Upper lobe of left lung (tissue), 6 donors: ENCODE results near the gene PHF21B. TPM values are rescaled to one million over a fixed set of nuclear protein-coding genes. Genes with fewer than 3 reads are reported as not detected.

ENCODE experiments used
- ATAC-seq, 2 donors: fragments of 200-7000 bp; cut with Tn5 transposase; one replicate each; pipeline ENCODE4 v1.9.1; 2022; ENCODE audit warnings: mild to moderate bottlenecking in 2 of 2, moderate library complexity in 2 of 2; ENCODE audit not compliant: low FRiP score in 2 of 2
- DNase-seq, 2 donors: peaks; one replicate each; pipeline ENCODE4 v3.0.0-alpha.2; 2019 to 2020
- H3K27ac ChIP-seq, 4 donors: fragments of 200-600 bp; sonication (generic); one replicate each; pipeline ENCODE4 v1.5.1; 2016 to 2019
- H3K27me3 ChIP-seq, 4 donors: fragments of 200-600 bp; sonication (generic); one replicate each; pipeline ENCODE4 v1.5.1; 2017 to 2019
- H3K36me3 ChIP-seq, 4 donors: fragments of 200-600 bp; sonication (generic); one replicate each; pipeline ENCODE4 v1.5.1; 2016 to 2019
- H3K4me1 ChIP-seq, 4 donors: fragments of 200-600 bp; sonication (generic); one replicate each; pipeline ENCODE4 v1.5.1; 2018 to 2019
- H3K4me3 ChIP-seq, 4 donors: fragments of 200-600 bp; sonication (generic); one replicate each; pipeline ENCODE4 v1.5.1; 2017 to 2019; ENCODE audit warnings: mild to moderate bottlenecking in 2 of 4, moderate library complexity in 1 of 4
- H3K9me3 ChIP-seq, 4 donors: fragments of 200-600 bp; sonication (generic); one replicate each; pipeline ENCODE4 v1.5.1; 2018 to 2019
- CTCF ChIP-seq, 6 experiments: fragments of 450-650 bp in 4 of 6; fragments of 200-600 bp in 2 of 6; sonication (generic) in 2 of 6; IDR thresholded peaks; one replicate each; pipeline ENCODE4 v1.5.1; 2016 to 2019; ENCODE audit warnings: antibody characterized with exemption in 6 of 6
- EP300 ChIP-seq, 4 donors: sonication (generic); formaldehyde crosslinking; IDR thresholded peaks; one replicate each; pipeline ENCODE4 v1.5.1; 2017; ENCODE audit warnings: antibody characterized with exemption in 4 of 4, control low read depth in 2 of 4
- POLR2A ChIP-seq, 4 donors: fragments of 450-650 bp; IDR thresholded peaks; one replicate each; pipeline ENCODE4 v1.5.1; 2016 to 2017; ENCODE audit warnings: antibody characterized with exemption in 4 of 4, mild to moderate bottlenecking in 2 of 4
- POLR2AphosphoS5 ChIP-seq, 2 donors: sonication (generic); formaldehyde crosslinking; IDR thresholded peaks; one replicate each; pipeline ENCODE4 v1.5.1; 2017; ENCODE audit warnings: antibody characterized with exemption in 2 of 2
- WGBS, 2 donors: methylation state at CpG; one replicate each; pipeline ENCODE4 v1.1.5; 2017 to 2018; 5-methylcytosine and 5-hydroxymethylcytosine counted together
- total RNA-seq, 6 donors: library from RNA; depleted of rRNA in 4 of 6; stranded (reverse); fragments of >200 nt in 4 of 6; gene quantifications; one replicate each; pipeline versions ENCODE4 v1.1.0 to v1.2.1, GENCODE V29; 2016 to 2021
- donor health status: DM: no; HTN: no; CAD: no; lungs with moderate emphysema.
- donor health status: DM: no; HTN: yes; CAD: no; lungs with severe emphysema.

Gene PHF21B
- total RNA-seq, 6 donors from 2014 or later: 0.06 to 0.24 TPM; not detected in 4

GRCh38 chr22:44846726-44847275 is 163.0 kb downstream of the PHF21B start:
- peaks cover 0 to 11% (median 7%) of the 10 kb centered on the region in 4 donors for H3K9me3 ChIP-seq
- no peak for ATAC-seq
- peak in 1 of 2 donors; percentile 56 for DNase-seq
- no peaks in the 10 kb centered on the region for H3K27me3 ChIP-seq
- no peaks in the 10 kb centered on the region for H3K36me3 ChIP-seq
- no peak overlapping the region for H3K27ac ChIP-seq
- no peaks in the 10 kb centered on the region for H3K4me1 ChIP-seq
- TF ChIP-seq EP300 (IDR thresholded peaks at IDR 0.05) (no peak), POLR2AphosphoS5 (IDR thresholded peaks at IDR 0.05) (no peak), CTCF (IDR thresholded peaks at IDR 0.05) (no peak), POLR2A (IDR thresholded peaks at IDR 0.05) (no peak)
- 80 to 88% methylated on average over 11 to 16 of the region's 16 CpGs for WGBS, 2 donors
- no peak overlapping the region for H3K4me3 ChIP-seq

DNA sequence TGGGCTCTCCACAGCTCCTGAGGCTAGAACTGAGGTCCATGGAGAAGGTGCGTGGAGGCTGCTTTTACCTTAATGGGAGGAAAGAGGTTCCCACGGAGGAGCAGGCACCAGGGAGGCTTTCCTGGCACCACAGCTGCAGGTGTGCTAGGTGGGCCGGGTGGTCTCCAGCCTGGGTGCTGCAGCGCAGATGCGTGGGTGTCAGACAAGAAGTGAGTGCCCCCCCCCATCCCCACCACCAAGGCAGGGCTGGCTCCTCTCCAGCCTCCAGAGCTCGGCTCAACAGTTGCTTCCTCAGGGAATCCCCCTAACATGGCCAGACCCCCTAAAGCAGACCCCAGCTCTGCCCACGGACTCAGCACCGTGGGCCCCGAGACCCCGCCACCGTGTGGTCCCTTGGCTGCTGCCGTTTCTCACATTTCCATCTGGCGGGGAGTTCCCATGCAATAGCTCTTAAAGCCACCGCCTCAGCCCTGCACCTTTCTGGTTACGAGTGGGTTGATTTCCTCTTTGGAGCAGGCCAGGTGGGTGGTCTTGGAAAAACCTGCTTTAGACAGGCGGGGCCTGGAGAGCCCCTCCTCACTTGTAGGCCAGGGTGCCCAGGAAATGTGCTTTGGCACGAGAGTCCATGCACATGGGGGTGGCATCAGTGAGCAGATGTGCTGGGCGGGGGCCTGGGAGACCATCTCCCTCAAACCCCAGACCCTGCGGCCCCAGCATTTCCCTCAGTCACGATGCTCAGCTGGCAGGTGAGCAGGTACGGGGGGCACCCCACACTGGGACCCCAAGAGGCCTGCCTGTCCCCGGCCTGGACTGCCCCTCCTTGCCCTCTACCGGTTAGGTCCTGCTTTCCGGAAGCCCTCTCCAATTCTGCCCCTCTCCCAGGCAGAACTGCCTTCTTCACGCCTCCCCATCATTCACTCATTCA is 163.7 kb downstream of the PHF21B start:
- no peaks in the 10 kb centered on the region for H3K36me3 ChIP-seq
- H3K4me3 ChIP-seq: no peak overlapping the region
- peak in 1 of 2 donors; percentile 47 for DNase-seq
- no peaks in the 10 kb centered on the region for H3K27me3 ChIP-seq
- no peaks in the 10 kb centered on the region for H3K4me1 ChIP-seq
- no peak for ATAC-seq
- no peak for TF ChIP-seq CTCF (IDR thresholded peaks at IDR 0.05)
- TF ChIP-seq EP300 (IDR thresholded peaks at IDR 0.05): no peak
- TF ChIP-seq POLR2AphosphoS5 (IDR thresholded peaks at IDR 0.05): no peak
- no peak for TF ChIP-seq POLR2A (IDR thresholded peaks at IDR 0.05)
- 88 to 93% methylated on average over 16 to 25 of the region's 25 CpGs for WGBS, 2 donors
- peaks cover 0 to 11% (median 7%) of the 10 kb centered on the region in 4 donors for H3K9me3 ChIP-seq
- no peak overlapping the region for H3K27ac ChIP-seq

DNA sequence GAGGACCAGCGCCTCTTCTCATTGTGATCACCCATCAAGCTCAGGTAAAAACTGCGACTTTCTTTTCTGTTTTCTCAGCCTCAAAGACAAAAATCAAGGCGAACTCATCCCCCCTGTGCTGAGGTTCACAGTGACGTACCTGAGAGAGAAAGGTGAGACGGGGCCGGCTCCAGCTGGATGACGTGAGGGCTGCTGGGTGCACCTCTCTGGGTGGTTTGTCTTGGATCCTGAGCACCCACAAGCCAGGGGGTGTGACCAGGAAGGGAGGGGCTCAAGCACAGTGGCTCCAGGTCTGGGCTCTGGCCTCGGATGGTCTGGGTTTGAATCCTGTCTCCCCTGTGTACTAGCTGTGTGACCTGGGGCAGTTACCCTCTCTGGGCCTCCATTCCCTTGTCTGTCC is 164.6 kb downstream of the PHF21B start:
- Histone ChIP-seq H3K4me3 (no peak overlapping the region), H3K27ac (no peak overlapping the region), H3K27me3 (no peaks in the 10 kb centered on the region), H3K4me1 (no peaks in the 10 kb centered on the region), H3K36me3 (no peaks in the 10 kb centered on the region), H3K9me3 (peaks cover 0 to 11% (median 7%) of the 10 kb centered on the region in 4 donors)
- DNase-seq: no peak
- TF ChIP-seq CTCF (IDR thresholded peaks at IDR 0.05): no peak
- no peak for TF ChIP-seq EP300 (IDR thresholded peaks at IDR 0.05)
- TF ChIP-seq POLR2AphosphoS5 (IDR thresholded peaks at IDR 0.05): no peak
- TF ChIP-seq POLR2A (IDR thresholded peaks at IDR 0.05): no peak
- 93 to 94% methylated on average over 8 of the region's 8 CpGs for WGBS, 2 donors
- ATAC-seq: no peak

DNA sequence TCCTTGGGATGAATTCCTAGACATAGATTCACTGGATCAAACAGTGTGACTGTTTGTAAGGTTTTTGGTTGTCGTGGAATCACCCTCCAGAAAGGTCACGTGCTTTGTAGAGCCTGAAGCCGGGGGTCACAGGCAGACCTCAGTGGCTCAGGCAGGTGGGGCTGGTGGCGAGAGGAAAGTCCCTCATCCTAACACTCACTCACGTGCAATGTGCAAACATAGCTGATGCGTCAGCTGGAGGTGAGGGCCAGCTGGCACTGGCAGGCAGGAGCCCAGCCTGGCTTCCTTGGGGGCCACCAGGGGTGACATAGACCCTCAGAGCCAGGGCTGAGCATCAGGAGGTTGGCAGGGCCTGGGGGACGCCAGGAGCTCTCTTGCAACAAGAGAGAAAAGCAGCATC is 167.4 kb downstream of the PHF21B start:
- ATAC-seq: no peak
- H3K27me3 ChIP-seq: no peaks in the 10 kb centered on the region
- H3K36me3 ChIP-seq: no peaks in the 10 kb centered on the region
- no peak for DNase-seq
- 66 to 69% methylated on average over 4 to 7 of the region's 7 CpGs for WGBS, 2 donors
- H3K4me1 ChIP-seq: no peaks in the 10 kb centered on the region
- TF ChIP-seq POLR2AphosphoS5 (IDR thresholded peaks at IDR 0.05) (no peak), CTCF (IDR thresholded peaks at IDR 0.05) (no peak), EP300 (IDR thresholded peaks at IDR 0.05) (no peak), POLR2A (IDR thresholded peaks at IDR 0.05) (no peak)
- peaks cover 0 to 11% (median 7%) of the 10 kb centered on the region in 4 donors for H3K9me3 ChIP-seq
- H3K4me3 ChIP-seq: no peak overlapping the region
- no peak overlapping the region for H3K27ac ChIP-seq
